B cell (primary cell): ENCODE data around the gene FKBP1A. TPM values are rescaled to one million over a fixed set of nuclear protein-coding genes. Genes with fewer than 3 reads are reported as not detected.

Experiments used
- ATAC-seq: fragments of 200-7000 bp; cut with Tn5 transposase; one replicate; pipeline ENCODE4 v1.10.0; 2021; ENCODE audit warnings: low read depth, mild to moderate bottlenecking, moderate number of reproducible peaks, moderate library complexity
- CTCF ChIA-PET: fragments of 350-600 bp; sonication (Branson Sonifier 250); formaldehyde crosslinking; loops from one replicate; lab custom pipeline; 2021; ENCODE audit warnings: antibody characterized with exemption, inconsistent platforms; lab: Charles Lee
- POLR2A ChIA-PET: fragments of 350-600 bp; sonication (Branson Sonifier 250); formaldehyde crosslinking; loops from one replicate; lab custom pipeline; 2021; ENCODE audit warnings: antibody characterized with exemption; lab: Charles Lee
- DNase-seq: peaks from one replicate; pipeline ENCODE4 v3.0.0; 2013
- H2AFZ ChIP-seq: 2 replicates; pipeline ENCODE4 v1.6.1; 2012; ENCODE audit warnings: mild to moderate bottlenecking, low read depth, low read length; ENCODE audit not compliant: insufficient read depth, poor library complexity, severe bottlenecking
- H3K27ac ChIP-seq, 2 donors: 1 replicate in 1 of 2; 2 replicates in 1 of 2; pipeline ENCODE4 v1.5.1; 2012 to 2013; ENCODE audit warnings: low read length in 2 of 2, mild to moderate bottlenecking in 2 of 2, moderate library complexity in 1 of 2
- H3K27me3 ChIP-seq, 4 experiments: fragments of 200-600 bp in 1 of 4; sonication (generic) in 1 of 4; replicated peaks in 1 of 4; 1 replicate in 2 of 4; 2 replicates in 2 of 4; pipeline versions ENCODE4 v1.6.1 to v1.7.0; 2013 to 2016; ENCODE audit warnings: low read length in 3 of 4, mild to moderate bottlenecking in 2 of 4, mixed read lengths in 1 of 4, moderate library complexity in 1 of 4; ENCODE audit not compliant: insufficient read depth in 4 of 4, control insufficient read depth in 3 of 4; ENCODE audit errors: control extremely low read depth in 1 of 4
- H3K36me3 ChIP-seq, 2 experiments: replicated peaks in 1 of 2; 1 replicate in 1 of 2; 2 replicates in 1 of 2; pipeline versions ENCODE4 v1.6.1 to v1.7.1; 2013; ENCODE audit warnings: low read length in 1 of 2; ENCODE audit not compliant: insufficient read depth in 2 of 2, control insufficient read depth in 1 of 2; ENCODE audit errors: control extremely low read depth in 1 of 2, extremely low read depth in 1 of 2
- H3K4me1 ChIP-seq, 2 donors: fragments of 200-600 bp in 1 of 2; sonication (generic) in 1 of 2; 1 replicate in 1 of 2; 2 replicates in 1 of 2; pipeline versions ENCODE4 v1.5.1 to v1.6.1; 2013 to 2017; ENCODE audit warnings: low read length in 2 of 2; ENCODE audit not compliant: control insufficient read depth in 2 of 2, insufficient read depth in 2 of 2
- H3K4me2 ChIP-seq: replicated peaks from 2 replicates; pipeline ENCODE3; 2012; ENCODE audit warnings: mild to moderate bottlenecking, low read depth, low read length; ENCODE audit not compliant: poor library complexity, severe bottlenecking
- H3K4me3 ChIP-seq, 5 experiments: fragments of 200-600 bp in 1 of 5; sonication (generic) in 1 of 5; 1 replicate in 3 of 5; 2 replicates in 2 of 5; pipeline versions ENCODE4 v1.5.1 to v1.7.0; 2011 to 2016; ENCODE audit warnings: low read length in 4 of 5, mild to moderate bottlenecking in 4 of 5, low read depth in 2 of 5, control low read depth in 1 of 5, moderate library complexity in 1 of 5; ENCODE audit not compliant: insufficient read depth in 1 of 5; ENCODE audit errors: control extremely low read depth in 1 of 5, extremely low read depth in 1 of 5
- H3K79me2 ChIP-seq: fragments of 200-600 bp; sonication (generic); one replicate; pipeline ENCODE4 v1.6.0; 2016; ENCODE audit warnings: low read length; ENCODE audit not compliant: control insufficient read depth, insufficient read depth
- H3K9ac ChIP-seq: fragments of 200-600 bp; sonication (generic); 2 replicates; pipeline ENCODE4 v1.6.1; 2017; ENCODE audit warnings: mild to moderate bottlenecking, low read length, moderate library complexity
- H3K9me3 ChIP-seq, 3 donors: one replicate each; pipeline versions ENCODE4 v1.6.1 to v1.7.1; 2013; ENCODE audit warnings: low read length in 2 of 3; ENCODE audit not compliant: control insufficient read depth in 2 of 3, insufficient read depth in 1 of 3; ENCODE audit errors: control extremely low read depth in 1 of 3
- H4K20me1 ChIP-seq: 2 replicates; pipeline ENCODE4 v1.6.0; 2012; ENCODE audit warnings: mild to moderate bottlenecking, low read length; ENCODE audit not compliant: insufficient read depth, control insufficient read depth, poor library complexity, severe bottlenecking
- H3K27ac Mint-ChIP-seq: one replicate; pipeline ENCODE4 v1.8.0; 2021; ENCODE audit warnings: mixed read lengths
- H3K27me3 Mint-ChIP-seq: one replicate; pipeline ENCODE4 v1.8.0; 2021; ENCODE audit warnings: mixed read lengths
- H3K4me1 Mint-ChIP-seq: one replicate; pipeline ENCODE4 v1.8.0; 2021; ENCODE audit warnings: mixed read lengths
- H3K4me3 Mint-ChIP-seq: one replicate; pipeline ENCODE4 v1.8.0; 2021; ENCODE audit warnings: mixed read lengths
- H3K9me3 Mint-ChIP-seq: one replicate; pipeline ENCODE4 v1.8.0; 2022; ENCODE audit warnings: mixed read lengths; ENCODE audit not compliant: insufficient read depth
- CTCF ChIP-seq: fragments of 200-600 bp; IDR thresholded peaks from one replicate; pipeline ENCODE4 v1.8.0; 2022; ENCODE audit warnings: antibody characterized with exemption, mild to moderate bottlenecking
- EZH2 ChIP-seq: IDR thresholded peaks from 2 replicates; pipeline ENCODE4 v1.6.1; 2012; ENCODE audit warnings: borderline replicate concordance, low read depth, mild to moderate bottlenecking, moderate library complexity, low read length; ENCODE audit not compliant: insufficient read depth, poor library complexity, severe bottlenecking
- WGBS: methylation state at CpG from one replicate; pipeline ENCODE4 v1.1.5; 2013; ENCODE audit warnings: missing lambda C conversion rate; ENCODE audit not compliant: insufficient coverage; 5-methylcytosine and 5-hydroxymethylcytosine counted together
- intact Hi-C: fragments of 100-400 bp; cut with micrococcal nuclease; formaldehyde crosslinking; loops from one replicate; pipeline ENCODE4 v1.10.0; 2022
- polyA plus RNA-seq: library from polyadenylated mRNA; depleted of rRNA; stranded (reverse); fragments of >200 nt; gene quantifications from 2 replicates; pipeline ENCODE4 v1.2.3, GENCODE V29; 2012
- total RNA-seq, 2 donors: library from RNA; stranded (reverse); fragments of 120-200 nt in 1 of 2; gene quantifications; 1 replicate in 1 of 2; 2 replicates in 1 of 2; pipeline versions ENCODE4 v1.2.3 to v1.2.4, GENCODE V29; 2013 to 2022

The FKBP1A gene
- total and polyA plus RNA-seq, 2 donors (not counting 1 experiment from before 2014, with no cell fraction given): 86.3 to 86.7 TPM

- no peaks in the 10 kb centered on the region for H3K36me3 ChIP-seq
- no peaks in the 10 kb centered on the region for H4K20me1 ChIP-seq
- H3K4me1 ChIP-seq: no peaks in the 10 kb centered on the region
- H3K4me1 Mint-ChIP-seq: no peaks in the 10 kb centered on the region
- intact Hi-C loops: no loop called here
- H3K27ac Mint-ChIP-seq: no peak overlapping the region
- no peaks in the 10 kb centered on the region for H3K79me2 ChIP-seq
- DNase-seq (no peak), ATAC-seq (no peak)
- H3K9ac ChIP-seq: no peak overlapping the region
- CTCF ChIA-PET: interaction anchor here (0.6 kb wide), 1 partner anchor 868 kb away, joined by 6 read pairs; no protein-coding TSS in a partner anchor
- no peak overlapping the region for H3K4me3 Mint-ChIP-seq
- H3K9me3 Mint-ChIP-seq: peaks cover 9% of the 10 kb centered on the region
- no peak overlapping the region for H2AFZ ChIP-seq
- 87% methylated on average over 8 of the region's 8 CpGs for WGBS
- no peak overlapping the region for H3K4me2 ChIP-seq
- POLR2A ChIA-PET: no interaction called here
- peaks cover 4% of the 10 kb centered on the region for H3K27me3 Mint-ChIP-seq
- TF ChIP-seq CTCF (no peak), EZH2 (no peak)
- peaks cover 0 to 8% (median 1%) of the 10 kb centered on the region in 4 experiments for H3K27me3 ChIP-seq
- H3K9me3 ChIP-seq: peaks cover 0 to 23% (median 9%) of the 10 kb centered on the region in 3 donors
- no peak overlapping the region for H3K4me3 ChIP-seq
- H3K27ac ChIP-seq: no peak overlapping the region
Observed at GRCh38 chr20:1415667-1416468, 23.0 kb upstream of the FKBP1A start.

- Histone ChIP-seq H3K4me3 (no peak overlapping the region), H3K36me3 (no peaks in the 10 kb centered on the region), H3K9ac (no peak overlapping the region), H3K4me2 (no peak overlapping the region), H4K20me1 (no peaks in the 10 kb centered on the region), H3K27ac (no peak overlapping the region), H3K4me1 (no peaks in the 10 kb centered on the region), H2AFZ (no peak overlapping the region), H3K79me2 (no peaks in the 10 kb centered on the region), H3K9me3 (peaks cover 0 to 14% (median 8%) of the 10 kb centered on the region in 3 donors), H3K27me3 (peaks cover 0 to 8% (median 3%) of the 10 kb centered on the region in 4 experiments)
- TF ChIP-seq EZH2 (no peak), CTCF (no peak)
- CTCF ChIA-PET: no interaction called here
- H3K4me3 Mint-ChIP-seq: no peak overlapping the region
- H3K9me3 Mint-ChIP-seq: peaks cover 6% of the 10 kb centered on the region
- DNase-seq (no peak), ATAC-seq (no peak)
- POLR2A ChIA-PET: no interaction called here
- H3K27ac Mint-ChIP-seq: no peak overlapping the region
- intact Hi-C loops: no loop called here
- peaks cover 8% of the 10 kb centered on the region for H3K27me3 Mint-ChIP-seq
- no peaks in the 10 kb centered on the region for H3K4me1 Mint-ChIP-seq
- no CpG with 5 or more reads among the region's 4 CpGs for WGBS
Observed at GRCh38 chr20:1414982-1415381, 22.1 kb upstream of the FKBP1A start.
